Parathyroid adenoma (tissue), 2 donors: ENCODE measurements around the gene RAB24.

Source experiments
- H2AFZ ChIP-seq: fragments of 300-600 bp; sonication (generic); one replicate; pipeline ENCODE4 v1.7.0; 2017; ENCODE audit warnings: antibody characterized with exemption, mild to moderate bottlenecking
- H3K27ac ChIP-seq: fragments of 300-600 bp; sonication (generic); one replicate; pipeline ENCODE4 v1.7.0; 2017
- H3K27me3 ChIP-seq: fragments of 300-600 bp; sonication (generic); one replicate; pipeline ENCODE4 v1.7.0; 2017; ENCODE audit warnings: low read length; ENCODE audit not compliant: control insufficient read depth, insufficient read depth
- H3K36me3 ChIP-seq: fragments of 300-600 bp; sonication (generic); one replicate; pipeline ENCODE4 v1.7.0; 2017; ENCODE audit warnings: low read length; ENCODE audit not compliant: control insufficient read depth, insufficient read depth
- H3K4me1 ChIP-seq: fragments of 300-600 bp; sonication (generic); one replicate; pipeline ENCODE4 v1.7.0; 2017; ENCODE audit warnings: control low read depth
- H3K4me2 ChIP-seq: fragments of 300-600 bp; sonication (generic); one replicate; pipeline ENCODE4 v1.7.0; 2017; ENCODE audit warnings: low read length
- H3K4me3 ChIP-seq: fragments of 300-600 bp; sonication (generic); one replicate; pipeline ENCODE4 v1.7.0; 2017; ENCODE audit warnings: low read depth, low read length
- H3K79me2 ChIP-seq: fragments of 300-600 bp; sonication (generic); one replicate; pipeline ENCODE4 v1.7.0; 2017; ENCODE audit warnings: control low read depth
- H3K9ac ChIP-seq: fragments of 300-600 bp; sonication (generic); one replicate; pipeline ENCODE4 v1.7.0; 2017; ENCODE audit warnings: mild to moderate bottlenecking
- H3K9me3 ChIP-seq: fragments of 300-600 bp; sonication (generic); one replicate; pipeline ENCODE4 v1.7.0; 2017; ENCODE audit warnings: low read length; ENCODE audit not compliant: control insufficient read depth
- TF ChIP-seq, protein P1 (sequence below): fragments of 300-600 bp; sonication (generic); IDR thresholded peaks from one replicate; pipeline ENCODE4 v1.7.0; 2017; ENCODE audit warnings: antibody characterized with exemption, mild to moderate bottlenecking
- donor health status: primary hyperparathyroidism.

Gene RAB24

DNA sequence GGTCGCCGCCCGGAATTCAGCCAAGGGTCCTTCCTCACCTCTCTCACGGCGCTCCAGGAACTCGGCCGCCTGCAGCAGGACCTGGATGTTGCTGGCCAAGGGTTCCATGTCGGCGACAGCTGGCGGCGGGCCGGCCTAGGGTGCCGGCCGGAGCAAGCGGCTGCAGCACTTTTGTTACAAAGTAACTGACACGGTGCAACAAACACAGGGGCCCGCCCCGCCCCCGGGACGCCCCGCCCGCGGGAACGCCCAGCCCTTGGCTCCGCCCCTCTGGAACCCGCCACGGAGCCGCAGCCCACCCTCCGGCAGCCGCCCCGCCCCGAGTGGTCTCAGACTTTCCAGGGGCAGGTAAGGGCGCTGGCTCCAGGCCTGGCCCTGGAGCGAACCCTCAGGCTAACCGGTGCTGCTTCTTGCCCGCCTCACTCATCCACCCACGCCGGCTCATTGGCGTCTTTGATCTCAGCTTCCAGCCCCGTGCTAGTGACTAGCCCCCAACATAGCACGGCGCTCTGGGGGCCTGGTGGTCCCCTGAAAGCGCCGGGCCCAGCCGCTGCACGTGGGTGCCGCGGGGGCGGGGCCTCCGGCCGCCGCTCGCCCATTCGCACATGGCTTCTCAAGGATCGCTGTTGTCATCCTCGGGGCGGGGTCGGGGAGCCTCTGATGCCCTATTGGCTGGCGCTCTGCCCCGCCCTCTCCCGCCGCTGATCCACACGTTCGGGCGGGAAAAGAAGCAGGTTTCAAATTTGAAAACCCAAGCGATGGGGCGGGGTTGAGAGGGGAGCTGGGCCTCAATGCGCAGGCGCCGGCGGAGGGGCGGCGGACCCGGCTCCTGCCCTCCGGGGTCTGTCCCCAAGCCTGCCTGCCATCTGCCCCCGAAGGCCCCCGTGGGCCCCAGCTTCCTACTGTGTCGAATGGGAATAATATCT, 8.5 kb upstream of the RAB24 start, which contains the start of gene MXD3:
TSS of gene MXD3 (minus strand) at position 176 of the 926 bp plus-strand sequence. CDS start at position 108, 68 bp downstream.
- Histone ChIP-seq H3K27me3 (no peaks in the 10 kb centered on the region), H3K9ac (no peak within 1 kb of the TSS)

DNA sequence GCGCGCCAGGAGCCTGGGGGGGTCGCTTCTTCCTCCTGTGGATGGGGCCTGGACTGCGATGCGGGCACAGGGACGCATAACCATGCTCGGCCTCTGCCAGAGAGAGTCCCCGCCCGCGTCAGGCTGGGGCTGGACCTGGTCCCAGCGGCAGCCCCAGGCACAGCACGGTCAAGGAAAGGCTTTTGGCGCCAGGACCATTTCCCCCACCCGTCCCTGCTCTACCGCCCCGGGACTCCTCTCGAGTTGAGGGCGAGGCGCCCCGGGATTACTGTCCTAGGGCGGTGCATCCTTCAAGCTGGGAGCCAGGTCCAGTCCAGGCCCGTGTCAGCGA, 7.8 kb upstream of the RAB24 start:
- Histone ChIP-seq H3K4me1 (peaks cover 10% of the 10 kb centered on the region), H3K27ac (no peak overlapping the region), H2AFZ (peak overlapping the region; percentile 40), H3K9ac (no peak overlapping the region), H3K4me3 (peak overlapping the region; percentile 62), H3K27me3 (no peaks in the 10 kb centered on the region), H3K79me2 (no peaks in the 10 kb centered on the region), H3K4me2 (peak overlapping the region; percentile 94), H3K9me3 (no peaks in the 10 kb centered on the region), H3K36me3 (no peaks in the 10 kb centered on the region)
- TF ChIP-seq, protein P1, sequence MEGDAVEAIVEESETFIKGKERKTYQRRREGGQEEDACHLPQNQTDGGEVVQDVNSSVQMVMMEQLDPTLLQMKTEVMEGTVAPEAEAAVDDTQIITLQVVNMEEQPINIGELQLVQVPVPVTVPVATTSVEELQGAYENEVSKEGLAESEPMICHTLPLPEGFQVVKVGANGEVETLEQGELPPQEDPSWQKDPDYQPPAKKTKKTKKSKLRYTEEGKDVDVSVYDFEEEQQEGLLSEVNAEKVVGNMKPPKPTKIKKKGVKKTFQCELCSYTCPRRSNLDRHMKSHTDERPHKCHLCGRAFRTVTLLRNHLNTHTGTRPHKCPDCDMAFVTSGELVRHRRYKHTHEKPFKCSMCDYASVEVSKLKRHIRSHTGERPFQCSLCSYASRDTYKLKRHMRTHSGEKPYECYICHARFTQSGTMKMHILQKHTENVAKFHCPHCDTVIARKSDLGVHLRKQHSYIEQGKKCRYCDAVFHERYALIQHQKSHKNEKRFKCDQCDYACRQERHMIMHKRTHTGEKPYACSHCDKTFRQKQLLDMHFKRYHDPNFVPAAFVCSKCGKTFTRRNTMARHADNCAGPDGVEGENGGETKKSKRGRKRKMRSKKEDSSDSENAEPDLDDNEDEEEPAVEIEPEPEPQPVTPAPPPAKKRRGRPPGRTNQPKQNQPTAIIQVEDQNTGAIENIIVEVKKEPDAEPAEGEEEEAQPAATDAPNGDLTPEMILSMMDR = no peak

More for the DNA sequence above, 8.5 kb upstream of the RAB24 start, which contains the start of gene MXD3:
- Histone ChIP-seq H3K4me1 (peaks cover 10% of the 10 kb centered on the region), H2AFZ (peak within 1 kb of the TSS; percentile 40), H3K9me3 (no peaks in the 10 kb centered on the region), H3K4me2 (peak within 1 kb of the TSS; percentile 94), H3K4me3 (peak within 1 kb of the TSS; percentile 62), H3K36me3 (no peaks in the 10 kb centered on the region), H3K27ac (no peak within 1 kb of the TSS), H3K79me2 (no peaks in the 10 kb centered on the region)
- TF ChIP-seq, protein P1 = no peak

DNA sequence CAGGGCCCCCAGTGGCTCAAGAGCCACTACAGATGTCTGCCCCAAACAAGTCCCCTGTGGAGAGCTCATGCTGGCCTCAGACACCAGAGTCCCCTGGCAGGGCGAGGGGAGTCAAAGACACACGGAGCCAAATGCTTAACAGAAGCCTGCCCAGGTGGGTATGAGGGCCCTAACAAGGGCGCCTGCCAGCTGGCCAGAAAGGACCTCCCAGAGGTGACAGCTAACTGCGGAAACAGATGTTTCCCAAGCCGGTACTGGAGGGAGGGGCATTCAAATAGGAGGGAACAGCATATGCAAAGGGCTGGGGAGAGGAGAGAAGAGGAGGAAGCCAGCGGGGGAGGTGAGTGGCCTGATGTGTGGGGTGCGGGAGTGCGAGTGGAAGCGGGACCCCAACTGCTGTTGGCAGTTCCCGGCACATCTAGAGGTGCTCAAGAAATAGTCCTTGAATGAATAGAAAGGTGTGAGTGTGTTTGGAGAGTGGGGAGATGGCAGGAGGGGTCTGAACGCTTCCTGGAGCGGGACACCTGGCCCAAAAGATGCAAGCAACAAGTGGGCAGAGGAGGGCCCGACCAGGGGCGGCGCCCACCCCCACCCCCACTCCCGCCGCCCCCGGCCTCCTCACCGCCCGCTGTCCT, 7.4 kb upstream of the RAB24 start:
- H3K79me2 ChIP-seq = no peaks in the 10 kb centered on the region
- no peak overlapping the region for H2AFZ ChIP-seq
- no peaks in the 10 kb centered on the region for H3K27me3 ChIP-seq
- TF ChIP-seq, protein P1 = no peak
- H3K9ac ChIP-seq = no peak overlapping the region
- H3K9me3 ChIP-seq = no peaks in the 10 kb centered on the region
- no peak overlapping the region for H3K27ac ChIP-seq
- no peak overlapping the region for H3K4me3 ChIP-seq
- peaks cover 10% of the 10 kb centered on the region for H3K4me1 ChIP-seq
- no peak overlapping the region for H3K4me2 ChIP-seq
- no peaks in the 10 kb centered on the region for H3K36me3 ChIP-seq

DNA sequence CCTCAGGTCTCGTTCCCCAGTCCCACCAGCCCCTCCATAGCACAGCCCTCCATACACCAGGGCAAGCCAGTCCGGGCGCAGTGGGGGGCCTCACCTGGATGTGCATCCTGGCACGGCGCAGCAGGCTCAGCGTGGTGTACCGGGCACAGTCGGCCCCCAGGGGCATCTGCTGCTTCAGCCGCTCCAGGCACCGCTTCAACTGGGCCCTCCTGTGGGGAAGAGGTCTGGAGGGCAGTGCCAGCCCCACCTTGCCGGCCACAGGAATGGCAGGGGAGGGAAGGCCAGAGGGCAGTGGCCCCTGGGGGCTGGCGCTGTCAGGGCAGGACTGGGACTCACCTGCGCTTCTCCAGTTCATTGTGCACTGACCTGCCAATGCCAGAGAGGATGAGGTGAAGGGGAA, 6.8 kb upstream of the RAB24 start:
- no peaks in the 10 kb centered on the region for H3K9me3 ChIP-seq
- H3K27me3 ChIP-seq = no peaks in the 10 kb centered on the region
- H3K4me2 ChIP-seq = no peak overlapping the region
- peaks cover 3% of the 10 kb centered on the region for H3K79me2 ChIP-seq
- no peaks in the 10 kb centered on the region for H3K36me3 ChIP-seq
- no peak overlapping the region for H2AFZ ChIP-seq
- H3K4me3 ChIP-seq = no peak overlapping the region
- H3K9ac ChIP-seq = no peak overlapping the region
- peaks cover 10% of the 10 kb centered on the region for H3K4me1 ChIP-seq
- TF ChIP-seq, protein P1 = no peak
- H3K27ac ChIP-seq = no peak overlapping the region
